DND-41 (cell line): ENCODE measurements around the gene EIPR1.
"Not testable (repeated sequence)": the region's sequence is repeated elsewhere in the genome, so short reads cannot be mapped to it uniquely, and the experiment has no call there.

Source experiments
- ATAC-seq: fragments of 200-7000 bp; cut with Tn5 transposase; 3 replicates; pipeline ENCODE4 v1.9.1; 2021; ENCODE audit warnings: low read depth; ENCODE audit not compliant: insufficient read depth
- DNase-seq: peaks from one replicate; pipeline ENCODE4 v3.0.0-alpha.2; 2020
- H2AFZ ChIP-seq: 2 replicates; pipeline ENCODE4 v1.6.0; 2012; ENCODE audit warnings: low read depth, low read length
- H3K27ac ChIP-seq: 2 replicates; pipeline ENCODE4 v1.5.1; 2012; ENCODE audit warnings: low read length, inconsistent platforms
- H3K27me3 ChIP-seq: fragments of 200-600 bp; sonication (generic); 2 replicates; pipeline ENCODE4 v1.6.0; 2012; ENCODE audit warnings: low read length, mild to moderate bottlenecking, inconsistent platforms; ENCODE audit not compliant: insufficient read depth, poor library complexity
- H3K36me3 ChIP-seq: 2 replicates; pipeline ENCODE4 v1.5.1; 2012; ENCODE audit warnings: low read length, inconsistent platforms; ENCODE audit not compliant: insufficient read depth
- H3K4me1 ChIP-seq: 2 replicates; pipeline ENCODE4 v1.5.1; 2012; ENCODE audit warnings: mild to moderate bottlenecking, low read length; ENCODE audit not compliant: insufficient read depth
- H3K4me2 ChIP-seq: 2 replicates; pipeline ENCODE4 v1.6.0; 2012; ENCODE audit warnings: mild to moderate bottlenecking, moderate library complexity, low read length, inconsistent platforms; ENCODE audit not compliant: insufficient read depth
- H3K4me3 ChIP-seq, 2 experiments: fragments of 200-600 bp in 1 of 2; shearing (Covaris generic) in 1 of 2; 2 replicates each; pipeline ENCODE4 v1.5.1; 2012 to 2016; ENCODE audit warnings: inconsistent platforms in 2 of 2, low read length in 2 of 2, mild to moderate bottlenecking in 2 of 2, low read depth in 1 of 2, moderate library complexity in 1 of 2
- H3K79me2 ChIP-seq: 2 replicates; pipeline ENCODE4 v1.6.0; 2012; ENCODE audit warnings: low read length, inconsistent platforms; ENCODE audit not compliant: insufficient read depth
- H3K9ac ChIP-seq: 2 replicates; pipeline ENCODE4 v1.6.0; 2012; ENCODE audit warnings: low read depth, mild to moderate bottlenecking, inconsistent platforms, low read length, moderate library complexity
- H3K9me3 ChIP-seq: 2 replicates; pipeline ENCODE4 v1.5.1; 2012; ENCODE audit warnings: low read length, moderate library complexity, mild to moderate bottlenecking, inconsistent platforms; ENCODE audit not compliant: insufficient read depth, severe bottlenecking
- H4K20me1 ChIP-seq: 2 replicates; pipeline ENCODE4 v1.6.0; 2012; ENCODE audit warnings: low read length; ENCODE audit not compliant: insufficient read depth
- CTCF ChIP-seq: IDR thresholded peaks from 2 replicates; pipeline ENCODE4 v1.5.1; 2012; ENCODE audit warnings: borderline replicate concordance, low read length, moderate library complexity, mild to moderate bottlenecking; ENCODE audit not compliant: poor library complexity, severe bottlenecking; ENCODE audit errors: extremely low read depth
- EZH2 ChIP-seq: IDR thresholded peaks from 3 replicates; pipeline ENCODE4 v1.6.1; 2012; ENCODE audit warnings: borderline replicate concordance, low read depth, mild to moderate bottlenecking, moderate library complexity, low read length, inconsistent platforms; ENCODE audit not compliant: severe bottlenecking

EIPR1 gene

GRCh38 chr2:3377279-3377611 lies 373 bp downstream of the EIPR1 start:
- peaks cover 23% of the 10 kb centered on the region for H3K4me1 ChIP-seq
- peaks cover 23% of the 10 kb centered on the region for H3K79me2 ChIP-seq
- H3K27me3 ChIP-seq: no peaks in the 10 kb centered on the region
- ATAC-seq (no peak), DNase-seq (no peak)
- no peak overlapping the region for H3K4me3 ChIP-seq
- H2AFZ ChIP-seq: no peak overlapping the region
- no peak overlapping the region for H3K4me2 ChIP-seq
- TF ChIP-seq EZH2 (no peak), CTCF (no peak)
- H3K27ac ChIP-seq: no peak overlapping the region
- no peaks in the 10 kb centered on the region for H4K20me1 ChIP-seq
- peaks cover 9% of the 10 kb centered on the region for H3K36me3 ChIP-seq
- no peak overlapping the region for H3K9ac ChIP-seq
- peaks cover 9% of the 10 kb centered on the region for H3K9me3 ChIP-seq

- H3K4me2 ChIP-seq: no peak overlapping the region
- H3K27ac ChIP-seq: no peak overlapping the region
- peaks cover 23% of the 10 kb centered on the region for H3K4me1 ChIP-seq
- peaks cover 23% of the 10 kb centered on the region for H3K79me2 ChIP-seq
- no peak for TF ChIP-seq CTCF
- TF ChIP-seq EZH2: no peak
- H2AFZ ChIP-seq: no peak overlapping the region
- H3K9me3 ChIP-seq: peaks cover 9% of the 10 kb centered on the region
- no peak overlapping the region for H3K9ac ChIP-seq
- peaks cover 8% of the 10 kb centered on the region for H3K36me3 ChIP-seq
- no peak for ATAC-seq
- no peaks in the 10 kb centered on the region for H3K27me3 ChIP-seq
- no peaks in the 10 kb centered on the region for H4K20me1 ChIP-seq
- DNase-seq: no peak
- no peak overlapping the region for H3K4me3 ChIP-seq
Measured at GRCh38 chr2:3376821-3377220, 797 bp downstream of the EIPR1 start.

- not testable (repeated sequence) for H4K20me1 ChIP-seq, H3K36me3 ChIP-seq, H3K27ac ChIP-seq, H2AFZ ChIP-seq, H3K9ac ChIP-seq, H3K27me3 ChIP-seq, DNase-seq, H3K4me1 ChIP-seq, H3K4me3 ChIP-seq, H3K79me2 ChIP-seq, ATAC-seq, H3K9me3 ChIP-seq, H3K4me2 ChIP-seq
Measured at GRCh38 chr2:3369340-3370181, 8.1 kb downstream of the EIPR1 start.

- Histone ChIP-seq H3K79me2 (no peaks in the 10 kb centered on the region), H3K27ac (no peak overlapping the region)
Measured at GRCh38 chr2:3368261-3368722, 9.3 kb downstream of the EIPR1 start.

More at GRCh38 chr2:3368261-3368722, 9.3 kb downstream of the EIPR1 start:
- Histone ChIP-seq H3K9me3 (no peaks in the 10 kb centered on the region), H3K4me1 (no peaks in the 10 kb centered on the region), H3K27me3 (no peaks in the 10 kb centered on the region), H3K4me2 (no peak overlapping the region), H3K4me3 (no peak overlapping the region), H3K9ac (no peak overlapping the region), H2AFZ (no peak overlapping the region), H3K36me3 (no peaks in the 10 kb centered on the region), H4K20me1 (no peaks in the 10 kb centered on the region)
- no peak for TF ChIP-seq CTCF
- no peak for TF ChIP-seq EZH2
- ATAC-seq (no peak), DNase-seq (no peak)
